MM.1S (cell line): ENCODE data around the gene GVQW3.

Experiments used
- CTCF ChIP-seq: fragments of 300-600 bp; sonication (generic); IDR thresholded peaks from 2 replicates; pipeline ENCODE4 v1.5.1; 2016; ENCODE audit warnings: antibody characterized with exemption, low read length, mixed read lengths
- EZH2 ChIP-seq: fragments of 300-600 bp; sonication (generic); optimal IDR thresholded peaks from 2 replicates; pipeline ENCODE3; 2017; ENCODE audit warnings: low read depth, mild to moderate bottlenecking, antibody characterized with exemption, low read length, mixed read lengths
- EZH2phosphoT487 ChIP-seq: fragments of 300-600 bp; sonication (generic); IDR thresholded peaks from 2 replicates; pipeline ENCODE4 v1.6.1; 2018; ENCODE audit warnings: antibody characterized with exemption, low read length

- TF ChIP-seq CTCF = no peak
- TF ChIP-seq EZH2 = no peak
- no peak for TF ChIP-seq EZH2phosphoT487
Observed at GRCh38 chr11:76444384-76445120, 63.4 kb downstream of the GVQW3 start, which contains the start of gene EMSY.
